Calu3 (cell line): ENCODE results near the gene MTA1. TPM values are rescaled to one million over a fixed set of nuclear protein-coding genes. Genes with fewer than 3 reads are reported as not detected.

Experiments used
- BruUV-seq: library from RNA; stranded (reverse); fragments of 400-500 nt; replicated peaks from 2 replicates; lab custom pipeline; 2021; lab: Mats Ljungman, UMichigan
- CTCF ChIA-PET: fragments of 300-600 bp; sonication (Branson Sonifier 250); formaldehyde crosslinking; loops from one replicate; lab custom pipeline; 2022; ENCODE audit warnings: antibody characterized with exemption; lab: Charles Lee
- DNase-seq: peaks from one replicate; pipeline ENCODE4 v3.0.0; 2022
- H3K27ac Mint-ChIP-seq: one replicate; pipeline ENCODE4 v1.8.0; 2022; ENCODE audit warnings: mixed read lengths; ENCODE audit not compliant: unreplicated experiment
- H3K27me3 Mint-ChIP-seq: one replicate; pipeline ENCODE4 v1.8.0; 2022; ENCODE audit warnings: mixed read lengths; ENCODE audit not compliant: unreplicated experiment
- H3K36me3 Mint-ChIP-seq: one replicate; pipeline ENCODE4 v1.8.0; 2022; ENCODE audit warnings: mild to moderate bottlenecking, moderate library complexity, mixed read lengths; ENCODE audit not compliant: insufficient read depth, unreplicated experiment
- H3K4me1 Mint-ChIP-seq: one replicate; pipeline ENCODE4 v1.8.0; 2022; ENCODE audit warnings: mild to moderate bottlenecking, low read depth, mixed read lengths; ENCODE audit not compliant: unreplicated experiment
- H3K4me3 Mint-ChIP-seq: one replicate; pipeline ENCODE4 v1.8.0; 2022; ENCODE audit warnings: mild to moderate bottlenecking, low read depth, moderate library complexity, mixed read lengths; ENCODE audit not compliant: unreplicated experiment
- H3K9me3 Mint-ChIP-seq: one replicate; pipeline ENCODE4 v1.8.0; 2022; ENCODE audit warnings: low read depth, mixed read lengths; ENCODE audit not compliant: unreplicated experiment
- CTCF ChIP-seq: fragments of 200-600 bp; IDR thresholded peaks from one replicate; pipeline ENCODE4 v1.8.0; 2022; ENCODE audit warnings: antibody characterized with exemption; ENCODE audit not compliant: unreplicated experiment
- intact Hi-C: fragments of 100-400 bp; cut with micrococcal nuclease; formaldehyde crosslinking; loops from one replicate; pipeline ENCODE4 v1.10.0; 2022; ENCODE audit not compliant: unreplicated experiment
- total RNA-seq: library from RNA; stranded (reverse); gene quantifications from 2 replicates; pipeline ENCODE4 v1.2.3, GENCODE V29; 2022

Gene MTA1
- total RNA-seq, 1 experiment from 2014 or later: 168 TPM

- TF ChIP-seq CTCF: no peak
- peaks cover 54% of the 10 kb centered on the region for H3K36me3 Mint-ChIP-seq
- peaks cover 9% of the 10 kb centered on the region for H3K4me1 Mint-ChIP-seq
- DNase-seq: no peak
- CTCF ChIA-PET: interaction anchor here (0.6 to 1.2 kb wide), 4 partner anchors 9 to 101 kb away, joined by 3 to 7 read pairs (median 3); no protein-coding TSS in a partner anchor
- H3K9me3 Mint-ChIP-seq: no peaks in the 10 kb centered on the region
- BruUV-seq: no TSS peak
- intact Hi-C loops: no loop called here
- no peak overlapping the region for H3K4me3 Mint-ChIP-seq
- no peaks in the 10 kb centered on the region for H3K27me3 Mint-ChIP-seq
- H3K27ac Mint-ChIP-seq: no peak overlapping the region
Measured at GRCh38 chr14:105471823-105472485, 52.3 kb downstream of the MTA1 start.

DNA sequence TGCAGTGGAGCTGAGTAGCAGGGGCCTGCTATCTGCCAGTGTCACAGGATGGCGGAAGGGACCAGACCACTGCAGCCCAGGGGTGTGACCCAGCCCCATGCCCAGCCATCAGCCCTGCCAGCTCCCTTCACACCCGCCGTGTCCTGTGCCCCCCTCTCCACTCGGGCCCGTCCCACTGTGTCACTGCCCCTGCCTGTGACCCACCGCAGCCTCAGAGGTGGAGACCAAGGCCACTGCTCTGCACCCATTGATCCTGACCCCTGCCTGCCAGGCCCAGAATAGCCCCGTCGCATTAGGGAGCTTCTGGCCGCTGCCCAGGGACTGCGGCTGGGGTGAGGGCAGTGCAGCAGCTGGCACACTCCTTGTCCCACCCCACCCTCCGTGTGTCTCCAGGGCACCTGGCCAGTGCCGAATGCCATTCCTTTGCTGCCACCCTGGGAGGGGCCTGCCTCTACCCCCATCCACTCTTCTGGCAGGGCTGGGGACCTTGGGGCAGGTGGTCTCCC lies 52.9 kb downstream of the MTA1 start:
- no peaks in the 10 kb centered on the region for H3K9me3 Mint-ChIP-seq
- peaks cover 15% of the 10 kb centered on the region for H3K4me1 Mint-ChIP-seq
- H3K27ac Mint-ChIP-seq: no peak overlapping the region
- DNase-seq: peak; percentile 49
- BruUV-seq: no TSS peak
- H3K36me3 Mint-ChIP-seq: peaks cover 59% of the 10 kb centered on the region
- intact Hi-C loops: no loop called here
- peak overlapping the region; percentile 72 for H3K4me3 Mint-ChIP-seq
- TF ChIP-seq CTCF: no peak
- no peaks in the 10 kb centered on the region for H3K27me3 Mint-ChIP-seq
- CTCF ChIA-PET: interaction anchor here (0.5 to 1.2 kb wide), 5 partner anchors 8 to 57 kb away, joined by 3 to 13 read pairs (median 4); no protein-coding TSS in a partner anchor

DNA sequence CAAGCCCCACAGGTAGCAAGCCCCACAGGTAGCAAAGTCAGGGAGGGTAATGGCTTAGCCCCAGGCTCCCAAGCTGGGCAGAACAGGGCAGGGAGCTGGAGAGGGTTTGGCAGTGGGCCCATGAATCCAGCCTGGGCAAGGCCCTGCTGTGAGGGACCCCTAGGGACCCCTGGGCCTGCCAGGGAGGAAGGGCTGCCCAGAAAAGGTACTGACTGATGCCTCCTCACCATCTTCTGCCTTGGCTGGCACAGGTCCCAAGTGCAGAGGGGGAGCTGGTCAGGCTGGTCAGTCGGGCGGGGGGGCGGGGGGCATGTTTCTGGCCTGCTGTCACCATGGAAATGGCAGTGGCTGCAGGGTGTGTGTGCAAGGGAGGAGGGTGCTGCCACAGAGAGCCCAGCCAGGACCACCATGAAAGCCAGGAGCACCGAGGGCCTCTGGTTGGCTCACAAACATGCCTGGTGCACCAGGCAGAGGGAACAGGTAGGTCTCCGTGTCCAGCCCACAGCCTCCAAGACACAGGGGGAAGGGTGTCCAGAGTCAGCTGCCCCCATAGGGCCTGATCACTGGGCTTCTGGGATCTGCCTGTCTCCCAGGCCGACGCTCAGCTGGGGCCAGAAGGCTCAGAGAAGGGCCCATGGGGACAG lies 53.5 kb downstream of the MTA1 start:
- H3K4me3 Mint-ChIP-seq: peak overlapping the region; percentile 72
- H3K36me3 Mint-ChIP-seq: peaks cover 59% of the 10 kb centered on the region
- H3K4me1 Mint-ChIP-seq: peaks cover 17% of the 10 kb centered on the region
- TF ChIP-seq CTCF: no peak
- no peaks in the 10 kb centered on the region for H3K9me3 Mint-ChIP-seq
- DNase-seq: peak; percentile 66
- CTCF ChIA-PET: interaction anchor here (0.5 to 1.1 kb wide), 5 partner anchors 16 to 127 kb away, joined by 3 to 13 read pairs (median 4); no protein-coding TSS in a partner anchor
- peak overlapping the region; percentile 61 for H3K27ac Mint-ChIP-seq
- intact Hi-C loops: no loop called here
- BruUV-seq: no TSS peak
- no peaks in the 10 kb centered on the region for H3K27me3 Mint-ChIP-seq

GRCh38 chr14:105473677-105474482 lies 54.3 kb downstream of the MTA1 start:
- BruUV-seq: no TSS peak
- Mint-ChIP-seq H3K4me3 (peak overlapping the region; percentile 72), H3K4me1 (peaks cover 17% of the 10 kb centered on the region), H3K27ac (peak overlapping the region; percentile 61), H3K27me3 (no peaks in the 10 kb centered on the region), H3K9me3 (no peaks in the 10 kb centered on the region), H3K36me3 (peaks cover 59% of the 10 kb centered on the region)
- DNase-seq: peak; percentile 94
- no peak for TF ChIP-seq CTCF
- intact Hi-C loops: no loop called here
- CTCF ChIA-PET: interaction anchor here (0.6 to 1.1 kb wide), 3 partner anchors 16 to 128 kb away, joined by 3 to 13 read pairs (median 6); no protein-coding TSS in a partner anchor
